OCI-LY7 (cell line): Measurements from ENCODE around the gene IMPA2.

Experiments used
- CTCF ChIP-seq: fragments of 200-600 bp; sonication (generic); conservative IDR thresholded peaks from 2 replicates; pipeline ENCODE4 v1.5.1; 2014; ENCODE audit warnings: mild to moderate bottlenecking, antibody characterized with exemption, low read length, moderate library complexity, mixed read lengths
- EZH2phosphoT487 ChIP-seq: fragments of 200-600 bp; sonication (generic); IDR thresholded peaks from 2 replicates; pipeline ENCODE4 v1.6.1; 2018; ENCODE audit warnings: low read depth, borderline replicate concordance, mild to moderate bottlenecking, mixed run types, antibody characterized with exemption, low read length, moderate library complexity, mixed read lengths

DNA sequence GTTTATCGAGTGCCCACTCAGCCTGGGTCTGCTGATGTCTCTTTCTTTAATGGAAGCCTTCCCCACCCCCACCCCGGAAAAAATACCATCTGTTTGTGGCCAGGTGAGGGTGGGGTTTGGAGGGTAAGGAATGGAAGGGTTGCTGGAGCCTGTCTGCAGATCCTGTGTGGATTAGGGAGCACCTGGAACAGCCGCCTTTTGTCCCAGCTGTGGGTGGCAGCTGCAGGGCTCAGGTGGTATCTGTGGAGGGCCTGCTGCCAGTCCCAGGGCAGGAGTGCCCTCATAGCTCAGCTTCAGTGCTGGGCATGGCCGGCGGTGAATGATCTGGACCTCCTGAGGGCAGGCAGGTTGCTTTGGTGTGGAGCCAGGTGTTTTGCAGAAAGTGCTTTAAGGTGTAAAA lies 45.3 kb downstream of the IMPA2 start:
- TF ChIP-seq CTCF: no peak
- TF ChIP-seq EZH2phosphoT487: no peak
